Non-pigmented ciliary epithelial cell (primary cell): ENCODE data around the gene DDX28.
"Not testable (repeated sequence)": the region's sequence is repeated elsewhere in the genome, so short reads cannot be mapped to it uniquely, and the experiment has no call there.

Experiments
- DNase-seq: peaks from one replicate; pipeline ENCODE4 v3.0.0-alpha.2; 2010; ENCODE audit warnings: low read depth

DDX28 gene

DNA sequence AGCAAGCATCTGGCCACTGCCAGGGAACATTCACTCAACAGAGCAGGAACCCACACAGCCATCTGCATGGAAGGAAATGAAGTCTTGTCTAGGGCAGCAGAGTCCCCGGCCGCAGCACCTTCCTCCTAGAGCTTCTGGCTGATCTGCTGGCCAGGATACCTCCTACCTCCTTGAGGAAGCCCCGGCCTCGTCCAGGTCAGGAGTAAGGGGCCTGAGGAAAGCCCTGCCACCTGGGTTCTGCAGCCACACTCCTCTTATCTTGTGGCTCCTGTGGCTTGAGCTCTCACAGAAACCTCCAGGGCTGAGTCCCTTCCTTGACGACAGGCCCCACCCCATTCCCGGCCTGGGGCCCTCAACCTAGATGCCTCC, 29.0 kb downstream of the DDX28 start:
- not testable (repeated sequence) for DNase-seq

DNA sequence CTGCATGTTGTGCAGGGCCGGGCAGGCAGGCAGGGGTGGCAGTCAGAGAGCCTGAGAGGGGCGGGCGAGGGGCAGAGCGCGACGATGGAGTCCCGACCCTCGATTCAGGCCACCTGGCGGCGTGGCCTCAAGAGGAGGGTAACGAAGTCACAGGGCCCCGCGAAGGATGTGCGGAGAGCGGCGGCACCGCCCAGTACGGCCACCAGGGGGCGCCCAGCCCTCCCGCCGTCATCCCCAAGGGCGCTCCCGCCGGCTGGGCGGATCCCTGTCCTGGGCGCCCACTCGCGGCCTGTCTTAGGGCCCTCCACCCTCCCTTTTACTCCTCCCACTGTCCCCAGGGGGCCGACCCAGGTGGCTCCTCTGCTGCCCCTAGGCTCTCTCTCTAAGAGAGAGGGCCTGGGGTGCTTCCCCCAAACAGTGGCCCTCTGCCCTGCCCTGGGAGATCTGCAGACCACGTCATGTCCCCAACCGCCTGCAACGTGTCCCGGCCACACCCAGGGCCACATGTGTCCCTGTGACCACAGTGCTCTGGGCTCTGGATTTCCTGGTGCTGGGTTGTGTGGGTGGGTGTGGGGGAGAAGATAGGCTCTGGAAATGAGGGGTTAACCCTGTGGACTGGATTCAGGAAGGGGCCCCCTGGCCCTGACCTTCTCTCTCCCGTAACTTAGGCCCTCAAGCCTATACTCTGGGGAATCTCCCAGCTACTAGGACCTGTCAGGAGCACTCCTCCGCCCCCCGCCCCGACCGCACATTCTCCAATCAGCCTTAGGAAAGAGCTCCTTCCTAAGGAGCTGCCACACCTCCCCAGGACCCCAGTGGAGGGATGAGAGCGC, 29.6 kb downstream of the DDX28 start:
- no peak for DNase-seq

DNA sequence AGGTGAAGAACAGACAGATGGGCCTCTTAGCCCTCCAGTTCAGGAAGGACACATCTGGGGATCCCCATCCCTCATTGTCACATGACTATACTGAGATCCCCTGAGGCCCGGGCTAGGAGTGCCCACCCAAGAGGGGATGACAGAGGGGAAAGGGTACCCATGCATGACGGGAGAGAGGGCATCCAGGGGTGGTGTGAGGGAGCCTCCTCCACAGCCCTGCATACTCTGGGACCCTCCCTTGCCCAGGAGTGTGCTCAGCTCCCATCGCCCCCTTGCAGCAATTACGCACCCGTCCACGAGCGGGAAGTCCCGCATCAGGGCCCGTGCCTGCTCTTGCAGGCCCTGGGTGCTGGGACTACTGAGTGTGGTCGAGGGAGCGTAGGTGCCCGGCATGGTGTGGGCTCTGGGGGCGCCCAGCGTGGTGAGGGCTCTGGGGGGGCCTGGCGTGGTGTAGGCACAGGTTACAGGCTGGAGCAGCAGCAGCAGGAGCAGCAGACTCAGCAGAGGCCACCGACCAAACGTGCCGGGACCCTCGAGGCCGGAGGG, 30.3 kb downstream of the DDX28 start:
- DNase-seq = no peak

DNA sequence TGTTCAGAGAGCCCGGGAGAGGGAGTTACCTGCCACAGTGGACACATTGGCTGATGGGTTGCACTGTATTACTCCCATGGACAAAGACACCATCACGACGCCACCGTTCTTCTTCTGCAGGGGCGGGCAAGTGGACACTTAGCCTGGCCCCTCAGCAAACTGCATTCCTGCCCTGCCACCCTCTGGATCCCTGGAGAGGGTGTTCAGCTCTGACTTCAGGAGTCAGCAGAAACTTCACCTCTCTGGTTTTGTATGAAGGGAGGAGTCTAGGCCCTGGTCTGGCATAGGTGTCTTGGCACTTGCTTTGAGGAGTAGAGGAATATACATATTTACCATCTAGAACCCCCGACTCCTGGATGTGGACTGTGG, 33.0 kb downstream of the DDX28 start:
- no peak for DNase-seq

DNA sequence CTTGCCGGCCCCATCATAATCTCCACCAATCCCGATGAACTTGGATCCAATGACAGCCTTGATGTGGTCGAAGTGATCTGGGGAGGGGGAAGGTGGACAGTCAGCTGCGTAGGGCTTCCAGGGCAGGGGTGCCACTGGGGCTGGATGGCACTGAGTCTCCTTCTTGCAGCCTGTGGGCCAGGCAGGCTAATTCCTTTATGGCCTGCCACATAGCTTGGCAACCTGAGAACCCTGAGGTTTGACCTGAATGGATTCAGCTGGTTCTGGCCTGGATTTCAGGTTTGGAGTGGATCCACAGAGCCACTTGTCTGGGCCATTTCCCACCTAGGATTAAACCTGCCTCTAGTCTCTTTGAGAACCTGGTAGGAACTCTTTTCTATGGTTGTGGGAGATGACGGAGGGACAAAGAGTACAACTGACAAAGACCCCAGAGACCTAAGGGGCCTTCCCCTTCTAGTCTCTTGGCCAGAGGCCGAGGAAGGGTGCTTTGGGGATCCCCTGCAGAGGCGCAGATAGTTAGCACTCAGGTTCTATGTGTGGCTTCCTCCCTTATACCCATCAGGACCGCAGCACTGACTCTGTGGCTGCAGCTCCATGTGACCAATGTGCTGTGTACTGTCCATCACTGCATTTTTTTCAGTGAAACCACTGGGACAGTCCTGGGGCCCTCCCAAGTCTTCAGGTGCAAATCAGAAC, 33.6 kb downstream of the DDX28 start:
- no peak for DNase-seq

DNA sequence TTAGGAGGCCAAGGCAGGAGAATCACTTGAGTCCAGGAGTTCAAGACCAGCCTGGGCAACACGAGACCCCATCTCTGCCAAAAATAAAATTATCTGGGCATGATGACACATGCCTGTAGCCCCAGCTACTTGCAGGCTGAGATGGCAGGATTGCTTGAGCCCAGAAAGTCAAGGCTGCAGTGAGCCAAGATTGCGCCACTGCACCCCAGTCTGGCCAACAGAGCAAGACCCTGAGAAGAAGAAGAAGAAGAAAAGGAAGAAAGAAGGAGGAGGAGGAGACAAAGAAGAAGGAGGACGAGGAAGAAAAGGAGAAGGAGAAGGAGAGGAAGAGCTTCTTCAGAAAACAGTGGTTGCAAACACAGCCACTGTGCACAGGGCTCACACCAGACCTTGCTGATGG, 34.4 kb downstream of the DDX28 start:
- DNase-seq = no peak

DNA sequence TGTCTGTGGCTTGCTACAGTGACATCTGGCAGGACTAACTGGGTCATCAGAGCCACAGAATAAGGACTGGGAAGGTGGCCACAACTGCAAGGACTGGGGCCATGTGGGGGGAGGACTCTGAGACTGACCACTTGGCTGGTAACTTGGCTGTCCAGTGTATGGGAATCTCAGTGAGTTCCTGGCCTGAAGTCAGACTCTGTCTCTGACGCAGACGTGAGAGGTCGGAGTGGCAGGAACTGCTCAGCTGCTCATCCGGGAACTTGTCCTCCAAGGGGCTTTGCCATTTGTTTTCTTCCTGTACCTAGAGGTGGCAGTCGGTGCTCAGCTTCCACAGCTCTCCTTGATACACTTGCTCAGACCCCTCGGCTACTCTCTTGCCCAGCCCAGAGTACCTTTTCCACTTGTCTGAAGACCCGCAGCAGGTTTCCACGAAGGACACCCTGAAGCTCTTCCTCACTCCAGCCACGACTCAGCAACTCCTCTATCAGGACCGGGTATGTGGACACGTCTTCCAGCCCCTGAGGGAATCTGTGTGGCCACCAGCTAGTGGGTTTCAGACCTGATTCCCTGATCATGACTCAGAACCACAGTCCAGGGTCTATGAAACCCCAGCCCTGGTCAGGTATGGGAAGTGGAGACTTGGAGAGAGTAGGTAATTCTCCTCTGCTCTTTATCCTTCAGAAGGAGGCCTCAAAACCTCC, 35.4 kb downstream of the DDX28 start:
- no peak for DNase-seq

DNA sequence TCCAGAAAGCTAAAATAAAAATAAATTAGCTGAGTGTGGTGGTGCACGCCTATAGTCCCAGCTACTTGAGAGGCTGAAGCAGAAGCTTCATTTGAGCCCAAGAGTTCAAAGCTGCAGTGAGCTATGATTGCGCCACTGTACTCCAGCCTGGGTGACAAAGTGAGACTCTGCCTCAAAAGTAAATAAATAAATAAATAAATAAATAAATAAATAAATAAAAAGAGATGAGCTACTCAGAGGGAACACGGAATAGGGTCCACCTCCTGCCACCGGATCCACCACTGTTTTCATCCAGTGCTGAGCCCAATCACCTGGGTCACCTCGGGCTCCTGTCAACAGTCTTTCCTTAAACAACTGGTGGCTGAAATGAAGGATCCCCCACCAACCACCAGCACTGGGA, 36.1 kb downstream of the DDX28 start:
- no peak for DNase-seq

DNA sequence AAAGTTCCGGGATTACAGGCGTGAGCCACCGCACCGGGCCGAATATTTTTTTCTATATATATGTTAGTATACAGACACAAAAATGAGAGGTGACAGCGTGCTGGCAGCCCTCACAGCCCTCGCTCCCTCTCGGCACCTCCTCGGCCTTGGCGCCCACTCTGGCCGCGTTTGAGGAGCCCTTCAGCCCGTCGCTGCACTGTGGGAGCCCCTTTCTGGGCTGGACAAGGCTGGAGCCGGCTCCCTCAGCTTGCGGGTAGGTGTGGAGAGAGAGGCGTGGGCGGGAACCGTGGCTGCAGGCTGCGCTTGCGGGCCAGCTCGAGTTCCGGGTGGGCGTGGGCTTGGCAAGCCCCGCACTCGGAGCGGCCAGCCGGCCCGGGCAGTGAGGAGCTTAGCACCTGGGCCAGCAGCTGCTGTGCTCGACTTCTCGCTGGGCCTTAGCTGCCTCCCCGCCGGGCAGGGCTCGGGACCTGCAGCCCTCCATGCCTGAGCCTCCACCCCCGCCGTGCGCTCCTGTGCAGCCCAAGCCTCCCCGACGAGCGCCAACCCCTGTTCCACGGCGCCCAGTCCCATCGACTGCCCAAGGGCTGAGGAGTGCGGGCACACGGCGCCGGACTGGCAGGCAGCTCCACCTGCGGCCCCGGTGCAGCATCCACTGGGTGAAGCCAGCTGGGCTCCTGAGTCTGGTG, 40.9 kb downstream of the DDX28 start:
- no peak for DNase-seq

DNA sequence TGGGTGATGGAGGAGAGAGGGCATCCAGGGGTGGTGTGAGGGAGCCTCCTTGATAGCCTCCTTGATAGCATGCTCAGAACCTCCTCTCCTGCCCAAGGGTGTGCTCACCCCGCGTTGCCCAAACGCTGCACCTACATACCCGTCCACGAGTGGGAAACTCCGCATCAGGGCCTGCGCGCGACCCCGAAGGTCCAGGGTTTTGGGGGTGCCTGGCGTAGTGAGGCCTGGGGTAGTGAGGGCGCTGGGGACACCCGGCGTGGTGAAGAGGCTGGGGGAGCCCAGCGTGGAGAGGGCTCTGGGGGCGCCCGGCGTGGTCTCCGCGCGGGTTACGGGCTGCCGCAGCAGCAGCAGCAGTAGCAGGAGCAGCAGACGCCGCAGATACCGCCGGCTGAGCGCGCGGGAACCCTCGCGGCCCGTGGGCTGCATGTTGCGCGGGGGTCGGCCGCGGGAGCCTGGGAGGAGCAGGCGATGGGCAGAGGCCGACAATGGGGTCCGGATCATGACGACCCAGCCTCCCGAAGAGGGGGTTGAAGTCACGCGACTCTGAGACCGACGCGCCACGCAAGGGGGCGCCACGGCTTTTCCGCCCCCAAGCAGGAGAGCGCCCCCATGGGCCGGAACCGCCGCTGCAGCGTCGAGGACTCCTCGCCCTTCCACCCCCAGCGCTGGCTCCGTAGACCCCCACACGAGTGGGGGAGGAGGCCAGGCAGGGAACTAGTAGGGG, 42.9 kb downstream of the DDX28 start, which contains the start of gene DPEP3:
TSS of gene DPEP3 (minus strand) at position 545 of the 724 bp plus-strand sequence. CDS start at position 426, 119 bp downstream.
- DNase-seq = no peak

DNA sequence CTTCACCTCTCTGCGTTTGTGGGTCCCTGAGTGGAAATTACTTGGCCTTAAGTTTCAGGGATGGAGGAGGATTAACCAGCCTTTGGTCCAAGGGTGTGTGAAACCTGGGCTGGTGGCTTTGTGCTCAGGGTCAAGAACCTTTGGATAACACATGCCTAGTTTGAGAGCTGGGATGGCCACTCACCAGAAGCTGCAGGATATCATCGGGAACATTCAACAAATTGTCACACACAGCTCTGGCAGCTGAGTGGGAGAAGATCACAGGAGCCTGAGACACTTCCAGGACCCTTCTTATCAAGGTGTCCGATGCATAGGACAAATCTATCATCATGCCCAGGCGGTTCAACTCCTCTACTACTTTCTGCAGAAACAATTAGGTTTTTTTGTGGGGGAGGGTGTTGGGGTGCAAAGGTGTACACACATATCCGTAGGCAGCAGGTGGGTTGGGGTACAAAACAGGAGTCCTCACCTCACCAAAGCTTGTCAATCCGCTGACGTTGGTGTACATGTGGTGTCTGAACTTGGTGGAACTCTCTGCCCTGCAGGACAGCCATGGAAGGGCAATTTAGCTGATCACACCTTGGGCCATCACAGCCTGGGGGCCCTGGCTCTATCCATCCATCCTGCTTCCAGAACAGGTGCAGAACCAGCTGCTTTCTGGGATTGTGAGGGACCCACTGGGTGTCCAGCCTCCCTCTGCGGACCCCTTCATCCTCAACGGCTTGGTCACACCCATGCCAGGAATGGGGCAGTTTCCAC, 45.4 kb downstream of the DDX28 start:
- DNase-seq = no peak

DNA sequence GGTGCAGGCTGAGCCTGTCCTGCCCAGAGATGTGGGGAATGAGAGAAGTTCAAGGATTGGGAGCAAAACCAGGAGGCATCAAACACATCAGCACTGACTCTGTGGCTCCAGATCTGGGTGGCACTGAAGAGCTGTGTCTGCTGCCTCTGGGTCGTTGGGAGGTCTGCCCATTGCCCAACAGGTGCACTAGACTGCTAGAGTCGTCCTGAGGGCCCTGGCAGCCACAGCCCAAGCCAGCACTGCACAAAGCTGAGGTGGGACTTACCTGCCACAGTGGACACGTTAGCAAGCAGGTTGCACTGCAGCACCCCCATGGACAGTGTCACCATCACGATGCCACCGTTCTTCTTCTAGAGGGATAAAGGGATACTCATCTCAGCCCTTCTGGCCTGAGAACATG, 46.0 kb downstream of the DDX28 start:
- no peak for DNase-seq

DNA sequence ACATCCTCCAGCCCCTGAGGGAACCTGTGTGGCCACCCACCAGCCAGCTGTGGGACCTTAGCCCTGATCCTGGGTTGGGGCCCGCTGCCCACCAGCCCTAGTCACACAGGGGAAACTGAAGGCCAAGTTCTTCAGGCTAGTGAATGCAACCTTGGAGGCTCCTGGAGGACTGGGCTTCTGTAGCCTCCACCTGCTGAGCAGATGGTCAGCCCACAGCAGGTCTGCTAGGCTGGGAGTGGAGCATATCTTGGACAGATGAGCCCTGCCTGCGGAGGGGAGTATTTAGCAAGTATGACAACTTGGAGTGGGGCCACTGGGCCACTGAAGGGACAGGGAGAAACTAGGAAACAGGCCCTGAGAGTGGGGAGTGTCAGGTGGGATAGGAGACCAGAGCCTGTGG, 46.8 kb downstream of the DDX28 start:
- DNase-seq = no peak

DNA sequence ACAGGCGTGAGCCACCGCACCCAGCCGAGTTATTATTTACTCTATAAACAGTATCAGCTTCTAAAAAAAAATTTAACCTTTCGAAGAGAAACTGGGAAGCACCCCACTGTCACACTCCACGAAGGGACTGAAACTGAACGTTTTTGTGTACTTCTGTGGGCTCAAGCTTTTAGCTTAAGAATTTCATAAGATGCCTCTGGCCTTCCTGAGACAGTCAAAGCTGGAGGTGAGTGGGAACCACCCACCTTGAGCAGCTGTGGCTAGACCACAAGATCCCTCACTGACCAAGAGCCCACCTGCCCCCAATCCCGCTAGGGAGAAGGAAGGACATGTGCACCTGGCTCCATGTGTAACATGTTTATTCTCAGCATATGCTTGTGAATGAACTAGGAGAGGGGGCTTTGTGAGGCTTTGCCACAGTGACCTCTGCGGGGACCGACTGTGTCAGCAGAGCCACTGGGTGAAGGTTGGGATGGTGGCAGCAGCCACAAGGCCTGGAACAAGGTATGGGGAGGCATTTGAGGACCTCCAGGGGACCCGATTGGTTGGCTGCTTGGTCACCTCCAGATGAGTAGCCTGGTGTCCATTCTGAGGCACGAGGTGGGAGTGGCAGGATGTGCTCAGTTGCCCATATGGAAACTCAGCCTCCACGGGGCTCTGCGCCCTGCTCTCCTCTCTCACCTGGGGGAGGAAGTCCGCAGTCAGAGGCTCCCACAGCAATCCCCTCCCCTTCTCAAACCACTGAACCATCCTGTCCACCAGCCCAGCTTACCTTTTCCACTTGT, 47.5 kb downstream of the DDX28 start:
- no peak for DNase-seq

DNA sequence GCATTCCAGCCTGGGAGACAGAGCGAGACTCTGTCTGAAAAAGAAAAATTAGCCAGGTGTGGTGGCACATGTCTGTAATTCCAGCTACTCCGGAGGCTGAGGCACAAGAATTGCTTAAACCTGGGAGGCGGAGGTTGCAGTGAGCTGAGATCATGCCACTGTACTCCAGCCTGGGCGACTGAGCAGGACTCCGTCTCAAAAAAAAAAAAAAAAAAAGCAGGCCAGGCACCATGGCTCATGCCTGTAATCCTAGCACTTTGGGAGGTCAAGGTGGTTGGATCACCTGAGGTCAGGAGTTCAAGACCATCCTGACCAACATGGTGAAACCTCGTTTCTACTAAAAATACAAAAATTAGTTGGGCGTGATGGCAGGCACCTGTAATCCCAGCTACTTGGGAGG, 50.7 kb downstream of the DDX28 start:
- not testable (repeated sequence) for DNase-seq

DNA sequence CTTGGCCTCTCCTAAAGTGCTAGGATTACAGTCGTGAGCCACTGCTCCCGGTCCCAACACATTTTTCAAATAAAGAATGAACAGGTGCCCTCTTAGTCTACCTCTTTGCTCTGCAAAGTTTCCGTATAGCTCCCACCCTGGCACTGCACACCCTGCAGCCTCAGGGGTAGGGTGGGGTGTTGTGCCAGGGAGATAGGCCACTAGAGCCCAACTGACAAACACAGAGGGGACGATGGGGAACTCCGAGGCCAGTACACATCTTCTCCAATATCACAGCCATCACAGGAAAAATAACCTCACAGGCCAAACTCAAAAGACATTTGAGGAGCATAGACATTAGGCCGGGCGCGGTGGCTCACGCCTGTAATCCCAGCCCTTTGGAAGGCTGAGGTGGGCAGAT, 51.9 kb downstream of the DDX28 start:
- DNase-seq = no peak
